Uterus (tissue), 4 donors: ENCODE data around the gene PLEKHG4B. TPM values are rescaled to one million over a fixed set of nuclear protein-coding genes. Genes with fewer than 3 reads are reported as not detected.
"Not testable (repeated sequence)": the region's sequence is repeated elsewhere in the genome, so short reads cannot be mapped to it uniquely, and the experiment has no call there.

ENCODE experiments used
- DNase-seq, 2 donors: peaks; one replicate each; pipeline ENCODE4 v3.0.0-alpha.2; 2019 to 2020
- H3K27ac ChIP-seq, 2 donors: fragments of 200-600 bp; sonication (generic); 1 replicate in 1 of 2; 2 replicates in 1 of 2; pipeline ENCODE4 v1.5.1; 2016 to 2018
- H3K27me3 ChIP-seq, 2 donors: fragments of 200-600 bp; sonication (generic); one replicate each; pipeline ENCODE4 v1.5.1; 2018 to 2019; ENCODE audit warnings: control low read depth in 1 of 2
- H3K36me3 ChIP-seq, 2 donors: fragments of 200-600 bp; sonication (generic); one replicate each; pipeline ENCODE4 v1.5.1; 2019; ENCODE audit warnings: control low read depth in 1 of 2
- H3K4me1 ChIP-seq, 2 donors: fragments of 200-600 bp; sonication (generic); one replicate each; pipeline ENCODE4 v1.5.1; 2018 to 2019; ENCODE audit warnings: control low read depth in 1 of 2
- H3K4me3 ChIP-seq, 2 donors: fragments of 200-600 bp; sonication (generic); 1 replicate in 1 of 2; 2 replicates in 1 of 2; pipeline ENCODE4 v1.5.1; 2018 to 2019; ENCODE audit warnings: mild to moderate bottlenecking in 1 of 2
- H3K9me3 ChIP-seq, 2 donors: fragments of 200-600 bp; sonication (generic); one replicate each; pipeline ENCODE4 v1.5.1; 2019; ENCODE audit warnings: control low read depth in 1 of 2
- CTCF ChIP-seq, 4 experiments: fragments of 200-600 bp in 2 of 4; fragments of 450-650 bp in 2 of 4; sonication (generic) in 2 of 4; IDR thresholded peaks; one replicate each; pipeline ENCODE4 v1.5.1; 2016 to 2019; ENCODE audit warnings: antibody characterized with exemption in 4 of 4, mild to moderate bottlenecking in 2 of 4, moderate library complexity in 1 of 4
- POLR2A ChIP-seq, 2 donors: fragments of 450-650 bp; IDR thresholded peaks; one replicate each; pipeline ENCODE4 v1.6.1; 2016; ENCODE audit warnings: antibody characterized with exemption in 2 of 2, mild to moderate bottlenecking in 1 of 2, moderate library complexity in 1 of 2
- intact Hi-C: fragments of 100-400 bp; cut with DNase I; formaldehyde crosslinking; loops from one replicate; pipeline ENCODE4 v1.15.1; 2023; ENCODE audit warnings: low total_unique reads
- total RNA-seq, 4 donors: library from RNA; depleted of rRNA in 3 of 4; stranded (reverse); fragments of >200 nt in 3 of 4; gene quantifications; one replicate each; pipeline versions ENCODE4 v1.1.0 to v1.2.4, GENCODE V29; 2014 to 2023
- donor health status: DM: yes; HTN: yes; CAD: no.

PLEKHG4B gene
- total RNA-seq, 4 donors from 2014 or later, result under 0.01 to 8.3 (median 0.37) TPM; not detected in 1

GRCh38 chr5:225334-225733, 133.4 kb downstream of the PLEKHG4B start:
- no peak overlapping the region for H3K27ac ChIP-seq
- intact Hi-C loops, result no loop called here
- TF ChIP-seq POLR2A (IDR thresholded peaks at IDR 0.05) (no peak), CTCF (IDR thresholded peaks at IDR 0.05) (no peak)
- DNase-seq, result no peak
- no peak overlapping the region for H3K4me3 ChIP-seq
- no peaks in the 10 kb centered on the region for H3K36me3 ChIP-seq
- H3K4me1 ChIP-seq, result no peaks in the 10 kb centered on the region
- no peaks in the 10 kb centered on the region for H3K9me3 ChIP-seq
- H3K27me3 ChIP-seq, result no peaks in the 10 kb centered on the region

- H3K27ac ChIP-seq, DNase-seq, H3K9me3 ChIP-seq, intact Hi-C loops, H3K4me1 ChIP-seq, H3K27me3 ChIP-seq, H3K36me3 ChIP-seq, H3K4me3 ChIP-seq: not testable (repeated sequence)
Observed at GRCh38 chr5:227375-227774, 135.4 kb downstream of the PLEKHG4B start.

- Histone ChIP-seq H3K36me3 (no peaks in the 10 kb centered on the region), H3K27me3 (no peaks in the 10 kb centered on the region), H3K27ac (no peak overlapping the region), H3K4me3 (no peak overlapping the region), H3K9me3 (no peaks in the 10 kb centered on the region), H3K4me1 (no peaks in the 10 kb centered on the region)
- intact Hi-C loops, result no loop called here
- no peak for DNase-seq
- no peak for TF ChIP-seq POLR2A (IDR thresholded peaks at IDR 0.05)
- TF ChIP-seq CTCF (IDR thresholded peaks at IDR 0.05), result no peak
Observed at GRCh38 chr5:228886-229285, 136.9 kb downstream of the PLEKHG4B start.

GRCh38 chr5:230711-231110, 138.7 kb downstream of the PLEKHG4B start:
- no peak for TF ChIP-seq CTCF (IDR thresholded peaks at IDR 0.05)
- no peak for TF ChIP-seq POLR2A (IDR thresholded peaks at IDR 0.05)
- no peaks in the 10 kb centered on the region for H3K27me3 ChIP-seq
- no peak overlapping the region for H3K4me3 ChIP-seq
- intact Hi-C loops, result no loop called here
- H3K36me3 ChIP-seq, result no peaks in the 10 kb centered on the region
- no peaks in the 10 kb centered on the region for H3K9me3 ChIP-seq
- no peaks in the 10 kb centered on the region for H3K4me1 ChIP-seq
- no peak overlapping the region for H3K27ac ChIP-seq
- no peak for DNase-seq

- Histone ChIP-seq H3K36me3 (no peaks in the 10 kb centered on the region), H3K9me3 (no peaks in the 10 kb centered on the region), H3K4me3 (no peak overlapping the region), H3K27ac (no peak overlapping the region), H3K27me3 (no peaks in the 10 kb centered on the region), H3K4me1 (no peaks in the 10 kb centered on the region)
- TF ChIP-seq CTCF (IDR thresholded peaks at IDR 0.05), result no peak
- no peak for TF ChIP-seq POLR2A (IDR thresholded peaks at IDR 0.05)
- DNase-seq, result no peak
- intact Hi-C loops, result no loop called here
Observed at GRCh38 chr5:231661-232060, 139.7 kb downstream of the PLEKHG4B start.

- not testable (repeated sequence) for H3K27me3 ChIP-seq, H3K36me3 ChIP-seq
Observed at GRCh38 chr5:233426-233825, 141.5 kb downstream of the PLEKHG4B start.

More at GRCh38 chr5:233426-233825, 141.5 kb downstream of the PLEKHG4B start:
- H3K4me3 ChIP-seq, intact Hi-C loops, DNase-seq, H3K9me3 ChIP-seq, H3K27ac ChIP-seq, H3K4me1 ChIP-seq: not testable (repeated sequence)
